Chondrocyte (in vitro differentiated cells): Measurements from ENCODE around the gene EPHB1. TPM values are rescaled to one million over a fixed set of nuclear protein-coding genes. Genes with fewer than 3 reads are reported as not detected.

Experiments
- DNase-seq: peaks from one replicate; pipeline ENCODE4 v3.0.0; 2021; ENCODE audit warnings: mixed read lengths, low spot score
- H3K27ac Mint-ChIP-seq: one replicate; pipeline ENCODE4 v1.8.0; 2021; ENCODE audit warnings: mild to moderate bottlenecking, moderate library complexity, mixed read lengths; ENCODE audit not compliant: unreplicated experiment
- H3K27me3 Mint-ChIP-seq: 2 replicates; pipeline ENCODE4 v1.8.0; 2021; ENCODE audit warnings: low read depth, mixed read lengths
- H3K36me3 Mint-ChIP-seq: 2 replicates; pipeline ENCODE4 v1.8.0; 2021; ENCODE audit warnings: low read depth, mixed read lengths
- H3K4me1 Mint-ChIP-seq: 2 replicates; pipeline ENCODE4 v1.8.0; 2021; ENCODE audit warnings: low read depth, mild to moderate bottlenecking, mixed read lengths
- H3K4me3 Mint-ChIP-seq: one replicate; pipeline ENCODE4 v1.8.0; 2021; ENCODE audit warnings: mild to moderate bottlenecking, moderate library complexity, mixed read lengths; ENCODE audit not compliant: unreplicated experiment
- H3K9me3 Mint-ChIP-seq: 2 replicates; pipeline ENCODE4 v1.8.0; 2021; ENCODE audit warnings: low read depth, mixed read lengths
- total RNA-seq: library from RNA; stranded (reverse); gene quantifications from 3 replicates; pipeline ENCODE4 v1.2.1, GENCODE V29; 2021
- TF ChIP-seq, protein P1 (sequence below): fragments of 200-600 bp; sonication (generic); IDR thresholded peaks from 2 replicates; pipeline ENCODE4 v1.5.0; 2021; ENCODE audit warnings: antibody characterized with exemption, mild to moderate bottlenecking, moderate library complexity

The EPHB1 gene
- total RNA-seq, 1 donor from 2014 or later, result 1.7 TPM

DNA sequence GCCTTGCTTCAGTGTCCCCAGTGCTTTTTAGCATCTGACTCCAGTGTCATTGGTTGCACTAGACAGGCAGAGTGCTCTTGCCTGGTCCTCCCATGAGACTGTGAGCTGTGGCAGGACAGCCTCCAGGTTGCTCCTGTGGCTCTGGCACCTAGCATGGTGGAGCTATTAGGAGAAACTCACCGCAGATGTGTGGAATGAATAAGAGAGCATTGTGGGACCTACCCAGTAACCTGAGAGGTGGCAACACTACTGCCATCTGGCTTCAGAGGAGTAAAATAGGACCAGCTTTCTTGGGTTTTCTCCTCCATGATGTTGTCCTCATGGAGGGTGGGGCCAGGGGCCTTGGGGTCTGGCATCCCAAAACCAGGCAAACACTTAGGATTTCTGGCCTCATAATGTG lies 183.6 kb downstream of the EPHB1 start:
- H3K9me3 Mint-ChIP-seq, result peaks cover 7% of the 10 kb centered on the region
- TF ChIP-seq, protein P1, sequence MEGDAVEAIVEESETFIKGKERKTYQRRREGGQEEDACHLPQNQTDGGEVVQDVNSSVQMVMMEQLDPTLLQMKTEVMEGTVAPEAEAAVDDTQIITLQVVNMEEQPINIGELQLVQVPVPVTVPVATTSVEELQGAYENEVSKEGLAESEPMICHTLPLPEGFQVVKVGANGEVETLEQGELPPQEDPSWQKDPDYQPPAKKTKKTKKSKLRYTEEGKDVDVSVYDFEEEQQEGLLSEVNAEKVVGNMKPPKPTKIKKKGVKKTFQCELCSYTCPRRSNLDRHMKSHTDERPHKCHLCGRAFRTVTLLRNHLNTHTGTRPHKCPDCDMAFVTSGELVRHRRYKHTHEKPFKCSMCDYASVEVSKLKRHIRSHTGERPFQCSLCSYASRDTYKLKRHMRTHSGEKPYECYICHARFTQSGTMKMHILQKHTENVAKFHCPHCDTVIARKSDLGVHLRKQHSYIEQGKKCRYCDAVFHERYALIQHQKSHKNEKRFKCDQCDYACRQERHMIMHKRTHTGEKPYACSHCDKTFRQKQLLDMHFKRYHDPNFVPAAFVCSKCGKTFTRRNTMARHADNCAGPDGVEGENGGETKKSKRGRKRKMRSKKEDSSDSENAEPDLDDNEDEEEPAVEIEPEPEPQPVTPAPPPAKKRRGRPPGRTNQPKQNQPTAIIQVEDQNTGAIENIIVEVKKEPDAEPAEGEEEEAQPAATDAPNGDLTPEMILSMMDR, result no peak
- H3K27ac Mint-ChIP-seq, result no peak overlapping the region
- no peaks in the 10 kb centered on the region for H3K36me3 Mint-ChIP-seq
- no peaks in the 10 kb centered on the region for H3K27me3 Mint-ChIP-seq
- no peaks in the 10 kb centered on the region for H3K4me1 Mint-ChIP-seq
- H3K4me3 Mint-ChIP-seq, result no peak overlapping the region
- DNase-seq, result no peak

DNA sequence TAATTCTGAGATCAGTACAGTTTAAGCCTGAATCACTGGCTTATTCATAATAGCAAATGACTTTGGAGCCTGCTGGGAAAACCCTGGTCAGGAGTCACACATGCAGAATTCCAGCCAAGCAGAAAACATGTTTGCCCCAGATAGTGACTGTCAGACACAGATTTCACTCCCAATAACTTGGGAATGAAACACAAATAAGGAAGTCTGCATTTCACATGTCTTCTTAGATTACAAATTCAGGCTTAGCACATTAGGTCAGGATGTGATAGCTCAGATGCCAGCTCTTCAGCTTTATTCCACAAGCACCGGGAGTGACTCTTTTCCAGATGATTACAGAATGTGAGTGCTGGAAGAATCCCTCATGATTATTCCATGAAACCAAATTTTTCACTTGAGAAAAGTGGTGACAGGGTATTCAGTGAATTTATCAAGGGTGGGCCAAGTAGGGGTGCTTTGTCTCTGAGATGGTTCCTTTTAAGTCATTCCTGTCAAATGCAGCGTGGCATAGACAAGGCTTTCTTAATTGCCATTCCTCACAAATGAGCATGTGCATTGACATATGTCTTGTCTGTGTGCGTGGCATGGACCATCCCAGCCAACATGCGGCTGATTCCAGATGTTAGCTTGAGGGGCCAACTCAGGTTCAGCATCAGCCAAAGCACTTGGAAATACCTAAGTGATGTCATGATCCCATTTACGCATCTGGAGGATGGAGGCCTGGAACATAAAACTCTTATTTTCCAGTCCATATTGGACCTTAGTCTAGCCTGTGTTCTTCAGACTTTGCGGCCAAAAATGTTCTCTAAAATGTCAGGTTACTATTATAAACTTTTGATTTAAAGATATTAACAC lies 191.0 kb downstream of the EPHB1 start:
- H3K9me3 Mint-ChIP-seq, result no peaks in the 10 kb centered on the region
- H3K27me3 Mint-ChIP-seq, result no peaks in the 10 kb centered on the region
- H3K36me3 Mint-ChIP-seq, result no peaks in the 10 kb centered on the region
- TF ChIP-seq, protein P1, result no peak
- DNase-seq, result no peak
- H3K27ac Mint-ChIP-seq, result no peak overlapping the region
- H3K4me3 Mint-ChIP-seq, result no peak overlapping the region
- no peaks in the 10 kb centered on the region for H3K4me1 Mint-ChIP-seq

DNA sequence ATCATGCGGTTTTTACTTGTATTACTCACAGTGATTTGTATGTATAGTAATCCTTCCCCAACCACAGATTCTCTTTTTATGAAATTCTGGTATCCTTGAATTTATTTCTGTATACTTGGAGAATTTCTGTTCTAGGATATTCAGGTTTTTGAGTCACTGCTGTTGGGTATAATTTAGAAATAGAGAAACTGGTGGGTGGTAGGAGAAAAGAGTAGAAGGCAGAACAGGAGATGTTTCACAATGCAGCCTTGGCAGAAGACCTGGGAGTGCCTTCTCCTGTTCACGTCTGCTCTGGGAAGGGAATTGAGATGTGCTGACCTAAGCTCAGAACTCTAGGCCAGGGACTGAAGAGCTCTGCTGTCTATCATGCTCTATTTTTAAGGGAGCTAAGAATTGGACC lies 193.6 kb downstream of the EPHB1 start:
- no peaks in the 10 kb centered on the region for H3K9me3 Mint-ChIP-seq
- DNase-seq, result no peak
- no peaks in the 10 kb centered on the region for H3K36me3 Mint-ChIP-seq
- H3K27ac Mint-ChIP-seq, result no peak overlapping the region
- H3K4me3 Mint-ChIP-seq, result no peak overlapping the region
- H3K4me1 Mint-ChIP-seq, result no peaks in the 10 kb centered on the region
- TF ChIP-seq, protein P1, result no peak
- H3K27me3 Mint-ChIP-seq, result no peaks in the 10 kb centered on the region

DNA sequence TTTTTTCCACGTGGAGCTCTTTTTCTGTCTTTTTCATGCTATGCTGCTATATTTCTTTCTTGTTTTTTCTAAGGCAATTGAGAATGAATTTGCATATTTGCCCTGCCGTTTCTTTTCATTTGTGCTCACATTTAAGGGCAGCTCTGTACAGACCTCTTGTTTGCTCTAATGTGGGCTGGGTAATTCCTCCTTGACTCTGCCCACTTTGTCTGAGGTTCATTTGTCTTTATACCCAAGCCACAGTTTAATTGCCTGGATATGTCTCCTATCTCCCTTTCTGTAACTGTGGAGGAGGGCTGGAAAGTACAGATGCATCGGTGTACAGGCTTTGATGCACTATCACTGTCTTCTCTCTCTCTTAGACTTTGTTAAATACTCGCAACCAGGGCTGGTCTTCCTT lies 195.9 kb downstream of the EPHB1 start:
- no peaks in the 10 kb centered on the region for H3K9me3 Mint-ChIP-seq
- no peaks in the 10 kb centered on the region for H3K4me1 Mint-ChIP-seq
- H3K4me3 Mint-ChIP-seq, result no peak overlapping the region
- no peak for DNase-seq
- no peak overlapping the region for H3K27ac Mint-ChIP-seq
- H3K36me3 Mint-ChIP-seq, result no peaks in the 10 kb centered on the region
- no peaks in the 10 kb centered on the region for H3K27me3 Mint-ChIP-seq
- TF ChIP-seq, protein P1, result no peak

DNA sequence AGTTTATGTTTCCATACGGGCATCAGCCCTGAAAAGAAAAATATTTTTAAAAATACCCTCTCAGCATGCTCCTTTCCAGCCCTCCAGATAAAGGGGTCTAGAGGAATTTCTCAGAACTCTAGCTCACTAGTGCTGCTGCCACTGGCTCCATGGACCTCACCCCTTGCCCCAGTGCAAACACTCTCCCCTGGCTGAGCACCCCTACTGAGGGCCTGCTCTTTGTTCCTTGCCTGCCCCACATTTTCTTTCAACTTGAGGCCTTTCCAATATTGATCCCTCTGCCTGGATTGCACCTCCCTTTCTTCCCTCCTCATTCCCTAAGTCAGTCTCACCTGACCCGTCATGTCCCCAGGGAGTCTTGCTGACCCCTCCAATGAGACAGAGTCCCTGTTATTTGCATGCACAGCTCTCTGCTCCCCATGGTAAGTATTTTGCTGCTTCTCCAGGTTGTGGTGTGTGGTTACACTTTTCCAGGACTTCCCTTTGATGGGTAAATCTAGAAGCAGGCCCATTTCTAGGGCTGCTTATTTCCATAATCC lies 196.5 kb downstream of the EPHB1 start:
- H3K4me3 Mint-ChIP-seq, result no peak overlapping the region

More for the DNA sequence above, 196.5 kb downstream of the EPHB1 start:
- Mint-ChIP-seq H3K36me3 (no peaks in the 10 kb centered on the region), H3K27ac (no peak overlapping the region), H3K4me1 (no peaks in the 10 kb centered on the region), H3K27me3 (no peaks in the 10 kb centered on the region), H3K9me3 (no peaks in the 10 kb centered on the region)
- TF ChIP-seq, protein P1, result no peak
- DNase-seq, result no peak
